NCI-H774 (cell line): Measurements from ENCODE around the gene MPZL2.

Experiments
- DNase-seq: peaks from one replicate; lab custom pipeline; 2025; lab: John Stamatoyannopoulos, UW

MPZL2 gene

DNA sequence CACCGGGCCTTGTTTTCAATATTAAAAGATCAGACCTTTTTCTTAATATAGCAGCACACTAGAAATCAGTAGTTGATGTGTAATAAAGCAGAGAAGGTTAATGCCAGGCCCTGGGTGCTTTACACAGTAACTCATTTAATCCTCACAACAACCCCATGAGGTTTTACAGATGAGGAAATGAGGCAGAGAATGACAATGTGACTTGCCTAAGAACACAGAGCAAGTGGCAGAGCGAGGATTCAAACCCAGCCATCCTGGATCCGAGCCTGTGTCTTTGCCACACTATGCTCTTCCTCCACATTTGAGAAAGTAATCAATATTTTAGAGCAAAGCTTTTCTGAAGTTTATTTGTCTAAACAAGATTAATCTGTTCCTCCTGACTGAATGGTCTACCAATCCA is 46.5 kb downstream of the MPZL2 start:
- DNase-seq = no peak

DNA sequence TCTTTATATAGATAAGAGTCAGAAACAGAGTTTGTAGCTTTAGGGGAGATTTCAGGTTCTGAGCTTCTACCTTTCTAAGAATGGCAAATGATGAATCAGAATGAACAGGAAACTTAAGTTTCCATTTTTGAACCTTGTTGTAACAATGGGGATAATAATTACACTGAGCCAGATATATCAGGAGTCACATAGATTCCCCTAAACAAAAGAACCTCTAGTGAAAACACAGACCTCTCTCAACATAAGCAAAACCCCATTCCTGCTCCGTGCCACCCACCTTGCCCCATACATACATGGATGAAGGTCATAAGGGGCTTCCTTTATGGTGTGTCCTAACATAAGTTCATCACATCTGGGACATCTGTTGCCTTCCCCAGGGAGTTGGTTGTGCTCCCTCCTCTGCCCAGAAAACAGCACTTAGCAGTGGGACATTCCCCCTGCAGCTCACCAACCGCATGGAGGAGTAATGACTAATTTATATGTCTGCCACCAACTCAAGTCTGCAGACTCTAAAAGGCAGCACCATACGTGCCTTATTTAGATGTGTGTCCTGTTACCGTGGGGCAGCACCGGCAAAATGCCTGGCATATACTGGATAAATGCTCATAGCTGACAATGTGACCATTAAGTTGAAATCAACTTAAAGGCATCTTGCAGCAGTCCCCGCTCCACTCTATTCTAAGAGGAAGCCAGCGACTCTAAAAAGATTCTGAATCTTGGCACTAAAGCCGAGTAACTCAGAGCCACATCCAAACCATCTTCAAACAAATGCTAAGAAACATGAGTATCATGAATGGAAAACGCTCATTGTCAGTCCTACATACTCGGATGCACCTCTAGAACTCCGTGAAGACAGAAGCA is 47.2 kb downstream of the MPZL2 start:
- DNase-seq = no peak

DNA sequence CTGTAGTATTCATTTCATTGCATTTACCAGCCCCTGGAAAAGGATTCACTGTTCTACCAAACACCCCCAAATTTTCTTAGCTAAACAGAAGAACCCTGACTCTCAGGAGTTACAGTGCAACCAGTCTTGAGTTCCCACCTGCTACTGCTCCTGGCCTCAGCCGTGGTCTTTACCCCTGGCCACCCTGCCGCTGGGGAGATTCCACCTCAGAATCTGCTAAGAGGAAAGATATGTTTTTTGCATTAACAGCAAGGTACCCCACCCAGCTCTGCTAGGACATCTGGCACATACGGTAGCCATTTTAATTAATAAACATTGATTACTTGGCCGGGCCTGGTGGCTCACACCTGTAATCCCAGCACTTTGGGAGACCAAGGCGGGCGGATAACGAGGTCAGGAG is 48.3 kb downstream of the MPZL2 start:
- no peak for DNase-seq

DNA sequence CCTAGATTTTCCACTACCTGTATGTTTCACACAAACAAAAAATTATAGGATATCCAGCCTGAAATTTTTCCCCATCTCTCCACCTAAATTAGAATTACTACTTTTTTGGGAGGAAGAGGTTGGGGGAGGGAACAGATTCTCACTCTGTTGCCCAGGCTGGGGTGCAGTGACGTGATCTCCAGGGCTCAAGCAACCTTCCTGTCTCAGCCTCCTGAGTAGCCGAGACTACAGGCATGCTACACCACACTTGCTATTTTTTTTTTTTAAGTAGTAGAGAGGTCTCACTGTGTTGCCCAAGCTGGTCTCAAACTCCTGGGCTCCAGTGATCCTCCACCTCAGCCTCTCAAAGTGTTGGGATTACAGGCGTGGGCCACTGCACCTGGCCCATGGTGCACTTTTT is 48.8 kb downstream of the MPZL2 start:
- no peak for DNase-seq

DNA sequence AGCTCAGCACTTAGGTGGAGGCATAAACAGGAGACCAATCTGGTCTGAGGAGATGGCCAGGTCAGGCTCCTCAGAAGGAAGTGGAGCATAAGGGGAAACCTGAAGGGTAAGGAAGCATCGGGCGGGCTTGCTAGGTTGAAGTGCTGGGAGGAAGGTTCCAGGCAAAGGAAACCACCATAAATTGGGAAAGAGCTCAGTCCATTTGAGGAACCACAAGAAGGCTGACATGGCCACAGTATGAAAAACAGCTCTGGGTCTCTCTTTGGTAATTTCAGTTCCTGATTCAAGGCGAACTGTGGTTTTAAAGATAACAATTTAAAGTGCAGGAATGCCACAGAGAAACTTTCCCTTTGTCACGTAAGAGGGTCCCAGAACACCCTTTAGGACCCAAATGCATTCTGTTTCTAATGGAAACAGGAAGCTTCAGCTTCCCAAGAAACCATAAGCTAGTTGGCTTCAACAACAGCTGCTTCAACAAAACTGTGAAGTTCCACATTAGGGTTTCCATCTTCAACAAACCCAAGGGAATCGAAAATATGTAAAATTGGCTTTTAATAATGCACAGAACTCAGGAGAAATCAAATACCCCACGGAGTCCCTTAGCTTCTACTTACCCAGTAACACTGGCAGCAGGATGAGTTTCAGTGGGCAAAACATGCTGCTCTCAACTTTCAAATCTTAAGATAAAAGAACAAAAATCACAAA is 49.7 kb downstream of the MPZL2 start:
- DNase-seq = no peak

DNA sequence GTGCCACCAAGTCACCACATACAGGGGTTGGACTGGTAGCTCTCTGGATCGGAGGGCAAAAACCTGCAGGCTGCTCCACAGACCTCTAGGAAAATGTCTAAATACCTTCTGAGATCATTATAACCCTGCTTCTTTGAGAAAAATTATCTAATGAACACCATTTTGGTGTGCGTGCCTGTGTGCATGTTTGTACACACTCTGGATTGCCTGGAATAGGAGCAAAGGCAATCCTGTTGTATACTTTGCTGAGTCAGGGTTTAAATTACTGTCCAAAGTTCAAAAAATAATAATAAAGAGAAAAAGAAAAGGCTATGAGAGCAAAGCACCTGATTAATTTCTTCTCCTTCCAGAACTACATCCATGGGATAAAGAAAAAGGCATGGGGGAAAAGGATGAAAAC is 50.3 kb downstream of the MPZL2 start:
- no peak for DNase-seq

DNA sequence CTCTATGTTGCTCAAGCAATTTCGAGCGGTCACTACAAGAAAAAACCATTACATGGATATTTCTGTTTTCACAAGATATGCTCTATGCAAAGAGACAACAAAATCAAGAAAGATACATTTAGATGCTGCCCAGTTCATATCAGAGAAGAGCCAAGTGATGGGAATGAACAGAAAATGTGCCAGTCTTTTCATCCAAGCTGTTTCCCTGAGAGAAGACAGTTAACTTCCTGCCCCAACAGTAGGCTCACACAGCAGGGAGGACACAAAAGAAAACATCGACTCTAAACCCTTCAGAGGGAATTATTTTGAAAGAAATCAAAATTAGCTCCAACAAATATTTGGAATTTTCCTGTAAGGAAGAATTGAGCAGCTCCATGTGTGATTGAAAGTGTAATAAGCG is 50.9 kb downstream of the MPZL2 start:
- DNase-seq = no peak

DNA sequence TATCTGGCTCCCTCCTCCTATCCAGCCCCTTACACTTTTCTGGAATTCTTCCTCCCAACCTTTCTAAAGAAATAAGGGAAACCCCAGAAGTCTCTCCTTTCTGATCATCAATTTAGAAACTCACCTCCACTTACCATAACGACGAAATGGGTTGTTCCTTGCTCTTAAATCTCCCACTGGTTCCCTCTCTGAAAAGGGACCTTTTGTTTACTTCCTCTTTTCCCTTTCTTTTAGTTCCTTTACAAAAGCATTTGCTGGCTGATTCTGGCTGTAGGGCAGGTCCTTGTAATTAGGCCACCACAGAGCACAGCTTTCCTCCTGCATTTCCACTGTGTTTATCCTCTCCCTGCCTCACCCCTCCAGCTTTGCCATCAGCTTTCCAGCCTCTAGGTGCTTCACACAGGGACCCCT is 51.3 kb downstream of the MPZL2 start:
- no peak for DNase-seq

DNA sequence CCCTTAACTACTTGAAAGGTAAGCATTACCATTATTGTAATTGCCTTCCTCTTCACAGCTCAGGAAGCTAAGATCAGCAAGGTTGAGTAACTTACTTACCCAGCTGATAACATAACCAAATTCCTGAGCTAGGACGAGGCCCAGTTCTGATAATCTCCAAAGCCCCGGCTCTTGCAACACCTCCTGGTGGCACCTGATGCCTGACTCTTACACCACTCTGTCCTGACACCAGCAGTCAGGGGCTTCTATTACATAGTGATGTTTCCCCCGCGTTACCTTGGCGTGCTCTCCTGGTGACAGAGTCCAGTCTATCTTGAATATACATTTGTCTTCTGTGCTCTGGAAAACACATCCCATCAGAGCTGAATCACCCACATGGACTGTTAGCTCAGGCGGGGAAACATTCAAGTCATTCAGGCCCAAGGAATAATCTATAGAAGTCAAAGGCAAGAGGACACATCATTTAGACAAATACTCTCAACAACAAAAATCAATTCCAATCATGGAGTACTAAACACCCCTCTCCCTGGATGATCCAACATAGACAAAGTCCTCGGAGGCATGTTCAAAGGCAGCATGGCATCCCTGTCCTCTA is 51.9 kb downstream of the MPZL2 start:
- no peak for DNase-seq

DNA sequence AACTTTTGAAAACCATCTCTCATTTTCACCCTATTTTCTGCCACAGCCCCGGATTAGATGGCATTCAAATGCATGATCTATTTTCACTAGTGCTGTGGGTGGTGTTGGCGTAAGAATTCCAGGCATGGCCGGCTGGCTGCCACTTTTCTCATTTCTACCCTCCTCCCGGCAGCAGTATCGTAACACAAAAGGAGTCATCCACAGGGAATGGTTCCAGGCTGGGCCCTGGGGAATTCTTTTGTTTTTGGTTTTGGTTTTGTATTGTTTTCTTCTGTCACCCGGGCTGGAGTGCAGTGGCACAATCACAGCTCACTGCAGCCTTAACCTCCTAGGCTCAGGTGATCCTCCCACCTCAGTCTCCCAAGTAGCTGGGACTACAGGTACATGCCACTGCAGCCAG is 53.1 kb downstream of the MPZL2 start:
- DNase-seq = no peak

DNA sequence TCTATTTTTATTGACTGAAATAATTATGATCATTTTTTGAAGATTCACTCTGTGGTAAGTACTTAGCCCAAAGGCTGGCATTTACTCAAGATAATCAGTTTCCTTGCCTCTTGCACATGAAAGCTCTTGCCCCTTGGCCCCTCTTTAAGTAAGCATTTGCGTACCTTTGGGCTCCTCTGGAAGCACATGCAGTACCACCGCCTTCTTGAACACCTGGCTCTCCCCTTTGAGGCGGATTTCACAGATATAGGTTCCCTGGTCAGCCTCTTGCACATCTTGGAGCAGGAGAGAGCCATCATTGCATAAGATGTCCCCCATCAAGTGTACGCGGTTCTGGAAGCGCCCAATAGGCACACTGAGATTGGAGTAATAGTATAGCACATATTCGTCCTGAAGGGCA is 53.8 kb downstream of the MPZL2 start:
- no peak for DNase-seq

DNA sequence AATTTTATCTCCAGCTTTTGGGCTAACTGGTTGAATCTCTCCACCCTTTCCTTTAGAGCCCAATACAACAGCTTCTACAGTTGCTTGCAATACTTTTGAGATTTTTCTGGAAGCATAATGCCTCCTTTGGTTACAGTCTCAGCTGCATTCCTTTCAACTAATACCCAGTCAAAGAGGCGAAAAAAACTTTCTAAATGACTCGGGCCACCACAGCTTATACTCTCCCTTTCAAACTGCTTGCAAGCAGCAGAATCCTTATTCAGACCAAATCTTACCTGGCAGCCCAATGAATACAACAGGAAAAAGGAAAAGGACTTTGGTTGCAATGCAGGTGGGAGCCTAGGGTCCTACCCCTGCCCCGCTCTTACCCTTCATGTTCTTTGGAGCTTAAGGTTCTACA is 55.1 kb downstream of the MPZL2 start:
- no peak for DNase-seq

DNA sequence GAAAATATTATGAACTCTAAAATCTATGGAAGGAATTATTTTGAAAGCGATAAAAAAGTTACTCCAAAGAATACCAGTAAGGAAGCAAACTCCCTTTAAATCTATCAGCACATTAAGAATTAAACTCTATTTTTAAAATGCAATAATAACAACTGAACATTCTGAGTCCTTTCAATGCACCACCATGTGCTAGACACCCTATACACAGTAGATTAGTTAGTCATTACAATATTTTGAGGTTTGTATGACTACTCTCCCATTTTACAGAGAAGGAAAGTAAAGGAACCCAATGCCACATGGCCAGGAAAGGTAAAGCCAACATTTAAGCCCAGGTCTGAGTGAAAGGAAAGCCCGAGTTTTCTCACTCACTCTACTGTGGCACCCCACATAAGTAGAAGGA is 57.0 kb downstream of the MPZL2 start:
- DNase-seq = no peak

DNA sequence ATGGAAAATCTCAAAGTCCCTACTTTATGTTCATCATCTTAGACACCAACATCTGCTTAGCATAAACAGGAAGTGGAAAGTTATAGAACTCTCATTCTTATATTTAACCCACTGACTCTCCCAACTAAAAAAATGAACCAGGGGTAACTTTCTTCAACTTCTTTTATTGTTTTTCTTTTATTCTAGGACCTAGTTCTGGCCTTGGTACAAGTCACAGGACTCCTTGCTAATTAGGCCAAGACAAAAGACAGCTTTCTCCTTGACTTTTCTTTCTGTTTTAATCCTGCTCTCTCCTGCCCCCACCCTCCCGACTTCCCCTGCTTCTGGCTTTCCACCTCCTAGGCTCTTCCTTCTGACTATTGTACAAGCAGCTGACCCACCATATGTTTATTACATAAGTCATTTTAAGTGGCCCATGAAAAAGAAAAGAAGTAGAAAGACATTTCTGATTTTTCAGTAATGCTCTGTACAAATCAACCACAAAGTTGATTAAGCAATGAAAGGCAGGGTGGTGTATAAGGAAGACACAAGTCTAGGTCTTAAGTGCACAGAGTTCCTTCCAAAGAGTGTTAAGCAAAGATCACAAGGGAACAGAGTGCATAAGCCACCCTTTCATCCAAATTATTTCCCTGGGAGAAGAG is 57.6 kb downstream of the MPZL2 start:
- DNase-seq = no peak

DNA sequence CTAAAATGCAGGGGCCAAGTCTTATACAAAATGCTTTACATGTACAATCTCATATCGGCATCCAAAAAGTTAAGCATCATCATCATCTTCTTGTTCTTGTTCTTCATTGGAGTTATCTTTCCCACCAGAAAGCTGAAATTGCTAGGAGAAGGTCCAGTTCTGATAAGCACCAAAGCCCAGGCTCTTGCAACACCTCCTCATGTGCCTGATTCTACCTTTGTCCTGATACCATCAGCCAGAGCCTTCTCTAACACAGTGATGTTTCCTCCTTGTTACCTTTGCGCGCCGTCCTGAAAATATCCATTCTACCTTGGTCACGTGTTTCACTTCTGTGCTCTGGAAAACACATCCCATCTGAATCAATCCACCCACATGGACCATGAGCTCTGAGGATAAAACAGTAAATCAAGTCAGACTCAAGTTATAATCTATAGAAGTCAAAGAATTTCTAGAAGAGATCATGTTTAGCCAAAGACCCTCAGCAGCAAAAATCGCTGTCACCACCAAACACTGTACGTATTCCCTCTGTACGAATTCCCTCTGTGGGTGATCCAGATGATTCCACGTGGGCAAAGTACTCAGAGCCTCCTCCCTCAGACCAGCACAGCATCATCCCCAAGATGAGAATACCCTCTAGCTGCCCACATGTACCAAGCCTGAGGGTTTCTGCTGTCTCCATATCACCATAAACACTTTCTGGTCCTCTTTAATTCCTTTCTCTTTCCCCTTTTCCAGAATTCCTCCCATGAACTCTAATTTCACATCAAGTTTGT is 58.3 kb downstream of the MPZL2 start:
- no peak for DNase-seq
